Epithelial cell of proximal tubule (primary cell): ENCODE data around the gene MFSD1. TPM values are rescaled to one million over a fixed set of nuclear protein-coding genes. Genes with fewer than 3 reads are reported as not detected.

ENCODE experiments used
- DNase-seq: peaks from one replicate; pipeline ENCODE4 v3.0.0-alpha.2; 2011; ENCODE audit warnings: low read depth
- H3K4me3 ChIP-seq: 2 replicates; pipeline ENCODE4 v1.5.1; 2011; ENCODE audit warnings: low read depth, mild to moderate bottlenecking, low read length
- CTCF ChIP-seq: conservative IDR thresholded peaks from 2 replicates; pipeline ENCODE4 v1.5.1; 2012; ENCODE audit warnings: low read depth, mild to moderate bottlenecking, low read length
- total RNA-seq: library from RNA; depleted of rRNA; stranded (reverse); fragments of >200 nt; gene quantifications from 2 replicates; pipeline ENCODE4 v1.2.3, GENCODE V29; 2015

Gene MFSD1
- total RNA-seq, 1 donor from 2014 or later, result 27.8 TPM

GRCh38 chr3:158808697-158809096 is 6.8 kb downstream of the MFSD1 start:
- H3K4me3 ChIP-seq, result no peak overlapping the region
- DNase-seq, result peak; percentile 68
- no peak for TF ChIP-seq CTCF

- TF ChIP-seq CTCF, result no peak
- no peak overlapping the region for H3K4me3 ChIP-seq
- DNase-seq, result no peak
Measured at GRCh38 chr3:158809642-158810041, 7.8 kb downstream of the MFSD1 start.

- TF ChIP-seq CTCF, result no peak
- DNase-seq, result no peak
Measured at GRCh38 chr3:158810823-158811724, 9.2 kb downstream of the MFSD1 start.

GRCh38 chr3:158819282-158819681 is 17.4 kb downstream of the MFSD1 start:
- DNase-seq, result no peak
- H3K4me3 ChIP-seq, result no peak overlapping the region
- no peak for TF ChIP-seq CTCF

More at GRCh38 chr3:158810823-158811724, 9.2 kb downstream of the MFSD1 start:
- H3K4me3 ChIP-seq, result no peak overlapping the region

- no peak overlapping the region for H3K4me3 ChIP-seq
- TF ChIP-seq CTCF, result no peak
- DNase-seq, result no peak
Measured at GRCh38 chr3:158820521-158820920, 18.7 kb downstream of the MFSD1 start.

GRCh38 chr3:158821847-158822246 is 20.0 kb downstream of the MFSD1 start:
- TF ChIP-seq CTCF, result no peak
- DNase-seq, result no peak
- H3K4me3 ChIP-seq, result no peak overlapping the region

- no peak for TF ChIP-seq CTCF
- H3K4me3 ChIP-seq, result no peak overlapping the region
- DNase-seq, result no peak
Measured at GRCh38 chr3:158823426-158823825, 21.6 kb downstream of the MFSD1 start.
